ENCODE data around the gene DAGLA. TPM values are rescaled to one million over a fixed set of nuclear protein-coding genes. Genes with fewer than 3 reads are reported as not detected.

Gene DAGLA
- total RNA-seq, 1 donor from 2014 or later, result 3.2 TPM

- peak; percentile 32 for DNase-seq
- TF ChIP-seq, protein P1, sequence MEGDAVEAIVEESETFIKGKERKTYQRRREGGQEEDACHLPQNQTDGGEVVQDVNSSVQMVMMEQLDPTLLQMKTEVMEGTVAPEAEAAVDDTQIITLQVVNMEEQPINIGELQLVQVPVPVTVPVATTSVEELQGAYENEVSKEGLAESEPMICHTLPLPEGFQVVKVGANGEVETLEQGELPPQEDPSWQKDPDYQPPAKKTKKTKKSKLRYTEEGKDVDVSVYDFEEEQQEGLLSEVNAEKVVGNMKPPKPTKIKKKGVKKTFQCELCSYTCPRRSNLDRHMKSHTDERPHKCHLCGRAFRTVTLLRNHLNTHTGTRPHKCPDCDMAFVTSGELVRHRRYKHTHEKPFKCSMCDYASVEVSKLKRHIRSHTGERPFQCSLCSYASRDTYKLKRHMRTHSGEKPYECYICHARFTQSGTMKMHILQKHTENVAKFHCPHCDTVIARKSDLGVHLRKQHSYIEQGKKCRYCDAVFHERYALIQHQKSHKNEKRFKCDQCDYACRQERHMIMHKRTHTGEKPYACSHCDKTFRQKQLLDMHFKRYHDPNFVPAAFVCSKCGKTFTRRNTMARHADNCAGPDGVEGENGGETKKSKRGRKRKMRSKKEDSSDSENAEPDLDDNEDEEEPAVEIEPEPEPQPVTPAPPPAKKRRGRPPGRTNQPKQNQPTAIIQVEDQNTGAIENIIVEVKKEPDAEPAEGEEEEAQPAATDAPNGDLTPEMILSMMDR (IDR thresholded peaks at IDR 0.05; ENCODE audit: borderline replicate concordance), result no peak
- intact Hi-C loops (cut with micrococcal nuclease), result loop anchor here (10.0 kb wide), 3 partner anchors 103 to 293 kb away; partner anchors contain the start of gene FADS3
- no peaks in the 10 kb centered on the region for H3K9me3 ChIP-seq (replicated peaks)
- H3K4me3 ChIP-seq, result peak overlapping the region; percentile 88
- H3K27me3 ChIP-seq (ENCODE audit: low read depth), result no peaks in the 10 kb centered on the region
- peaks cover 50% of the 10 kb centered on the region for H3K36me3 ChIP-seq
- H3K4me1 ChIP-seq, result peaks cover 30% of the 10 kb centered on the region
- H3K27ac ChIP-seq (replicated peaks), result peak overlapping the region; percentile 96
Measured at GRCh38 chr11:61791737-61792309, 111.6 kb downstream of the DAGLA start.

DNA sequence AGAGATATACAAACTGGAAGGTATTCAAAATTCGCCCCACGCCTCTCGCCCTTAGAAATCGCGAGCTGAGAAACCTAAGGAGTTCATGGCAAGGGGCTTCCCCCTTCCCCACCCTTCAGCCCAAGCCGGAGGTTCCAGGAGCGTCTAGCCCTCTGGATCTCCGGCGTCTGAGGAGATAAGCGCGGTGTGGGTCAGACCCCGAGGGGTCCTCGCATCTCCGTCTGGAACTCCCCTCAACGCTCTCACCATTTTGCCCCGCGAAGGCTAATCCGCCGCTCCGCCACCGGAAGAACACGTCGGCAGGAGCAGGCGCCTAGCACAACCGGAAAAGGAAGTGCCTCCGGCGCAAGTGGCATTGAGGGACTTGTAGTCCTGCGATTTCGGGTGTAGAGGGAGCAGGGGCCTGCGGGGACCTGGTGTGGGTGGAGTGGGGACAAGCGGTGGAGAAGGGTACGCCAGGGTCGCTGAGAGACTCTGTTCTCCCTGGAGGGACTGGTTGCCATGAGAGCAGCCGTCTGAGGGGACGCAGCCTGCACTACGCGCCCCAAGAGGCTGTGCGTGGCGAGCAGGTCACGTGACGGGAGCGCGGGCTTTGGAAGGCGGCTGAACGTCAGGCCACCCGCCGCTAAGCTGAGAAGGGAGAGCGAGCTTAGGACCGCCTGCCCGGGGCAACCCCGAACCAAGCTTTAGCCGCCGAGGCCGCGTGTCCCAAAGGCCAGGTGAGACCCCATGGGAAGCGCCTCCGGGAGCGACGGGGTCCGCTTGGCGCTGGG is 112.3 kb downstream of the DAGLA start, which contains the start of the genes FEN1 and TMEM258:
FEN1 (plus strand) TSS at position 602 of the 773 bp plus-strand sequence. CDS start 2,451 bp downstream, outside the sequence.
TMEM258 (minus strand) TSS at position 290 of the 773 bp plus-strand sequence; CDS start at position 249, 41 bp downstream.
- DNase-seq, result peak; percentile 89
- Histone ChIP-seq H3K36me3 (peaks cover 43% of the 10 kb centered on the region), H3K9me3 (replicated peaks) (no peaks in the 10 kb centered on the region), H3K4me3 (peak within 1 kb of the TSS; percentile 88), H3K4me1 (peaks cover 33% of the 10 kb centered on the region), H3K27ac (replicated peaks) (peak within 1 kb of the TSS; percentile 96), H3K27me3 (ENCODE audit: low read depth) (no peaks in the 10 kb centered on the region)
- TF ChIP-seq, protein P1 (IDR thresholded peaks at IDR 0.05; ENCODE audit: borderline replicate concordance), result peak; percentile 29
- intact Hi-C loops (cut with micrococcal nuclease), result loop anchor here (10.0 kb wide), 3 partner anchors 102 to 292 kb away; partner anchors contain the start of gene FADS3

GRCh38 chr11:61793083-61793828 is 113.1 kb downstream of the DAGLA start:
- Histone ChIP-seq H3K4me1 (peaks cover 37% of the 10 kb centered on the region), H3K9me3 (replicated peaks) (no peaks in the 10 kb centered on the region), H3K4me3 (peak overlapping the region; percentile 88), H3K27ac (replicated peaks) (peak overlapping the region; percentile 96), H3K36me3 (peaks cover 35% of the 10 kb centered on the region), H3K27me3 (ENCODE audit: low read depth) (no peaks in the 10 kb centered on the region)
- intact Hi-C loops (cut with micrococcal nuclease), result loop anchor here (10.0 kb wide), 3 partner anchors 102 to 292 kb away; partner anchors contain the start of gene FADS3
- DNase-seq, result no peak
- TF ChIP-seq, protein P1 (IDR thresholded peaks at IDR 0.05; ENCODE audit: borderline replicate concordance), result no peak

- Histone ChIP-seq H3K4me1 (peaks cover 37% of the 10 kb centered on the region), H3K36me3 (peaks cover 30% of the 10 kb centered on the region), H3K9me3 (replicated peaks) (no peaks in the 10 kb centered on the region), H3K27ac (replicated peaks) (no peak overlapping the region), H3K4me3 (peak overlapping the region; percentile 88), H3K27me3 (ENCODE audit: low read depth) (no peaks in the 10 kb centered on the region)
- TF ChIP-seq, protein P1 (IDR thresholded peaks at IDR 0.05; ENCODE audit: borderline replicate concordance), result no peak
- DNase-seq, result no peak
- intact Hi-C loops (cut with micrococcal nuclease), result loop anchor here (10.0 kb wide), 3 partner anchors 101 to 291 kb away; partner anchors contain the start of gene FADS3
Measured at GRCh38 chr11:61793829-61794204, 113.6 kb downstream of the DAGLA start.

- intact Hi-C loops (cut with micrococcal nuclease), result loop anchor here (10.0 kb wide), 3 partner anchors 100 to 290 kb away; partner anchors contain the start of gene FADS3
- TF ChIP-seq, protein P1 (IDR thresholded peaks at IDR 0.05; ENCODE audit: borderline replicate concordance), result no peak
- Histone ChIP-seq H3K27me3 (ENCODE audit: low read depth) (no peaks in the 10 kb centered on the region), H3K9me3 (replicated peaks) (no peaks in the 10 kb centered on the region), H3K4me3 (no peak overlapping the region), H3K27ac (replicated peaks) (no peak overlapping the region), H3K4me1 (peaks cover 37% of the 10 kb centered on the region), H3K36me3 (peaks cover 22% of the 10 kb centered on the region)
- no peak for DNase-seq
Measured at GRCh38 chr11:61794579-61794978, 114.4 kb downstream of the DAGLA start.

Data from left ventricle myocardium inferior (tissue), 1 donor.